Astrocyte (in vitro differentiated cells and primary cell): Measurements from ENCODE around the gene UBXN2A. TPM values are rescaled to one million over a fixed set of nuclear protein-coding genes. Genes with fewer than 3 reads are reported as not detected.

ENCODE experiments used
- DNase-seq: peaks from one replicate; pipeline ENCODE4 v3.0.0-alpha.2; 2010; ENCODE audit warnings: low read depth
- FAIRE-seq: peaks from 2 replicates; lab custom pipeline; 2011; peaks lifted over from hg19 to GRCh38; lab: Jason Lieb, UNC
- H2AFZ ChIP-seq: 2 replicates; pipeline ENCODE4 v1.6.0; 2012; ENCODE audit warnings: low read depth, low read length, inconsistent platforms
- H3K27ac ChIP-seq: 2 replicates; pipeline ENCODE4 v1.5.1; 2011; ENCODE audit warnings: low read depth, low read length, inconsistent platforms
- H3K27me3 ChIP-seq: 2 replicates; pipeline ENCODE4 v1.6.0; 2011; ENCODE audit warnings: low read length, inconsistent platforms; ENCODE audit not compliant: insufficient read depth
- H3K36me3 ChIP-seq: 2 replicates; pipeline ENCODE4 v1.5.1; 2011; ENCODE audit warnings: low read length, inconsistent platforms; ENCODE audit not compliant: insufficient read depth
- H3K4me1 ChIP-seq: 2 replicates; pipeline ENCODE4 v1.5.1; 2011; ENCODE audit warnings: low read length, inconsistent platforms; ENCODE audit not compliant: insufficient read depth
- H3K4me2 ChIP-seq: 2 replicates; pipeline ENCODE4 v1.6.0; 2012; ENCODE audit warnings: low read length, inconsistent platforms
- H3K4me3 ChIP-seq: 2 replicates; pipeline ENCODE4 v1.5.1; 2011; ENCODE audit warnings: low read depth, mild to moderate bottlenecking, low read length, inconsistent platforms; ENCODE audit not compliant: insufficient read depth
- H3K79me2 ChIP-seq: 2 replicates; pipeline ENCODE4 v1.6.0; 2012; ENCODE audit warnings: mild to moderate bottlenecking, low read length, inconsistent platforms; ENCODE audit not compliant: insufficient read depth
- H3K9ac ChIP-seq: 2 replicates; pipeline ENCODE4 v1.6.0; 2012; ENCODE audit warnings: mild to moderate bottlenecking, low read length, inconsistent platforms
- H3K9me3 ChIP-seq: 2 replicates; pipeline ENCODE4 v1.5.1; 2012; ENCODE audit warnings: low read depth, mild to moderate bottlenecking, low read length, inconsistent platforms; ENCODE audit not compliant: insufficient read depth
- H4K20me1 ChIP-seq: 2 replicates; pipeline ENCODE4 v1.6.0; 2012; ENCODE audit warnings: low read length, inconsistent platforms; ENCODE audit not compliant: insufficient read depth
- H3K27ac Mint-ChIP-seq: one replicate; pipeline ENCODE4 v1.8.0; 2021; ENCODE audit warnings: mild to moderate bottlenecking, mixed read lengths; ENCODE audit not compliant: unreplicated experiment
- H3K27me3 Mint-ChIP-seq: one replicate; pipeline ENCODE4 v1.8.0; 2021; ENCODE audit warnings: low read depth, mixed read lengths; ENCODE audit not compliant: unreplicated experiment
- H3K36me3 Mint-ChIP-seq: one replicate; pipeline ENCODE4 v1.8.0; 2021; ENCODE audit warnings: low read depth, mixed read lengths; ENCODE audit not compliant: unreplicated experiment
- H3K4me1 Mint-ChIP-seq: one replicate; pipeline ENCODE4 v1.8.0; 2021; ENCODE audit warnings: low read depth, mixed read lengths; ENCODE audit not compliant: unreplicated experiment
- H3K4me3 Mint-ChIP-seq: one replicate; pipeline ENCODE4 v1.8.0; 2021; ENCODE audit warnings: mild to moderate bottlenecking, moderate library complexity, mixed read lengths; ENCODE audit not compliant: unreplicated experiment
- H3K9me3 Mint-ChIP-seq: one replicate; pipeline ENCODE4 v1.8.0; 2021; ENCODE audit warnings: mild to moderate bottlenecking, mixed read lengths; ENCODE audit not compliant: unreplicated experiment
- EZH2 ChIP-seq: IDR thresholded peaks from 2 replicates; pipeline ENCODE4 v1.6.1; 2012; ENCODE audit warnings: mild to moderate bottlenecking, low read length, inconsistent platforms; ENCODE audit not compliant: insufficient read depth
- total RNA-seq: library from RNA; stranded (reverse); gene quantifications from 2 replicates; pipeline ENCODE4 v1.2.1, GENCODE V29; 2021
- TF ChIP-seq, protein P1 (sequence below): IDR thresholded peaks from 2 replicates; pipeline ENCODE4 v1.5.1; 2011; ENCODE audit warnings: low read depth, mild to moderate bottlenecking, inconsistent platforms, low read length, moderate library complexity; ENCODE audit not compliant: insufficient read depth

Gene UBXN2A
- total RNA-seq, 1 donor from 2014 or later, result 22.2 TPM

DNA sequence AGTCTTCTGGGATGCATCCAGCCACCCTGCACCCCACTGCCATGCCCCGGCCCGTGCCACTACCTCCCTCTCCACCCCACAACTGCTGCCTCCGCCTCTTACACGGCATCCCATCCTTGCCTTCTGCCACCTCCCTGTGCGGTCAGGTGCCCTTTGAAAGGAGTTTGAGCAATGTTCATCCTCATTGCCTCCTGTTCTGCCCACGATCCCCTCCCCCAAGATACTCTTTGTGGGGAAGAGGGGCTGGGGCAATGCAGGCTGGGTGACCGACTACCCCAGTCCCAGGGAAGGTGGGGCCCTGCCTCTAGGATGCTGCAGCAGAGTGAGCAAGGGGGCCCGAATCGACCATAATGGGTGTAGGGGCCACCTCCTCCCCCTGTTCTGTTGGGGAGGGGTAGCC is 78.0 kb downstream of the UBXN2A start:
- Mint-ChIP-seq H3K4me1 (peaks cover 7% of the 10 kb centered on the region), H3K36me3 (peaks cover 2% of the 10 kb centered on the region), H3K9me3 (no peaks in the 10 kb centered on the region), H3K4me3 (no peak overlapping the region), H3K27ac (no peak overlapping the region), H3K27me3 (peaks cover 2% of the 10 kb centered on the region)
- Histone ChIP-seq H3K4me2 (no peak overlapping the region), H3K27me3 (no peaks in the 10 kb centered on the region), H3K79me2 (no peaks in the 10 kb centered on the region), H3K4me1 (peaks cover 16% of the 10 kb centered on the region), H4K20me1 (no peaks in the 10 kb centered on the region), H3K36me3 (no peaks in the 10 kb centered on the region), H2AFZ (no peak overlapping the region), H3K27ac (no peak overlapping the region), H3K9ac (no peak overlapping the region), H3K4me3 (no peak overlapping the region), H3K9me3 (no peaks in the 10 kb centered on the region)
- DNase-seq, result no peak
- FAIRE-seq, result no peak
- TF ChIP-seq, protein P1, sequence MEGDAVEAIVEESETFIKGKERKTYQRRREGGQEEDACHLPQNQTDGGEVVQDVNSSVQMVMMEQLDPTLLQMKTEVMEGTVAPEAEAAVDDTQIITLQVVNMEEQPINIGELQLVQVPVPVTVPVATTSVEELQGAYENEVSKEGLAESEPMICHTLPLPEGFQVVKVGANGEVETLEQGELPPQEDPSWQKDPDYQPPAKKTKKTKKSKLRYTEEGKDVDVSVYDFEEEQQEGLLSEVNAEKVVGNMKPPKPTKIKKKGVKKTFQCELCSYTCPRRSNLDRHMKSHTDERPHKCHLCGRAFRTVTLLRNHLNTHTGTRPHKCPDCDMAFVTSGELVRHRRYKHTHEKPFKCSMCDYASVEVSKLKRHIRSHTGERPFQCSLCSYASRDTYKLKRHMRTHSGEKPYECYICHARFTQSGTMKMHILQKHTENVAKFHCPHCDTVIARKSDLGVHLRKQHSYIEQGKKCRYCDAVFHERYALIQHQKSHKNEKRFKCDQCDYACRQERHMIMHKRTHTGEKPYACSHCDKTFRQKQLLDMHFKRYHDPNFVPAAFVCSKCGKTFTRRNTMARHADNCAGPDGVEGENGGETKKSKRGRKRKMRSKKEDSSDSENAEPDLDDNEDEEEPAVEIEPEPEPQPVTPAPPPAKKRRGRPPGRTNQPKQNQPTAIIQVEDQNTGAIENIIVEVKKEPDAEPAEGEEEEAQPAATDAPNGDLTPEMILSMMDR, result no peak
- no peak for TF ChIP-seq EZH2

DNA sequence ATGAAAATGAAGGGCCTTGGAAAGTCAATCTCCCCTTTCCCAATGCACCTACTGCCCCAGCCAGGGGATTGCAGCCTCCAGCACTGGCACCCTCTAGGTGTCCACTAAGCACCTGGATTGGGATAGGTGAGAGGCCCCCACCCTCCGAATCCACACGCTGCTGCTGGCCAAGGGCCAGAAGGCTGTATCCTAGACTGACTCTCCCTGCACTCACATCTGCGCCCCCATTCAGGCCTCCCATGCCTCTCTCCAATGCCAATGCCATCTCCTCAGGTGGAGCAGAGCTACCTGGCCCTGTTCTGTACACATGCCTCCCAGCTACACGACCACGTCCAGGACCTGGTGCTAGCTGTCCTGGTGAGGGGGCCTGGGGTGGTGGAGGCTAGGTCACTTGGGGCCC is 79.5 kb downstream of the UBXN2A start:
- Mint-ChIP-seq H3K36me3 (peaks cover 3% of the 10 kb centered on the region), H3K9me3 (no peaks in the 10 kb centered on the region), H3K27ac (no peak overlapping the region), H3K4me3 (no peak overlapping the region), H3K4me1 (peaks cover 11% of the 10 kb centered on the region), H3K27me3 (no peaks in the 10 kb centered on the region)
- Histone ChIP-seq H3K36me3 (peaks cover 2% of the 10 kb centered on the region), H2AFZ (no peak overlapping the region), H4K20me1 (no peaks in the 10 kb centered on the region), H3K27me3 (no peaks in the 10 kb centered on the region), H3K4me3 (no peak overlapping the region), H3K27ac (no peak overlapping the region), H3K79me2 (no peaks in the 10 kb centered on the region), H3K4me2 (no peak overlapping the region), H3K4me1 (peaks cover 16% of the 10 kb centered on the region), H3K9me3 (no peaks in the 10 kb centered on the region), H3K9ac (no peak overlapping the region)
- DNase-seq (no peak), FAIRE-seq (no peak)
- TF ChIP-seq, protein P1, result no peak
- TF ChIP-seq EZH2, result no peak

DNA sequence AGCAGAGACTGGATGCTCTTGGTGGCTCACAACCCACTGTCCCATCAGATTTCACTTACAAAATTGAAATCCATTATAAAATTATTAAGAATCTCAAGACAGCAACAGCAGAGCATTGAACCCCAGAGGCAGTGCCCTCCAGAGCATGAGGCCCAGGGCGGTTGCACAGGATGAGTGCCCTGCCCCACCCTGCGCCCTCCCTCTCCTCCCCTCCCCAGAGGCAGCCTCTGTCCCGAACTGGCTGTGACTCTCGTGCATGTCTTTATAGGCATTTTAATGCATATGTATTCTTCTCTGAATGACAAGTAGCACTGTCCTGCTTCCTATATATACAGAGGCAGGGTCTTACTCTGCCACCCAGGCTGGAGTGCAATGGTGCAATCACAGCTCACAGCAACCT is 80.0 kb downstream of the UBXN2A start:
- DNase-seq (no peak), FAIRE-seq (no peak)
- Histone ChIP-seq H3K27ac (no peak overlapping the region), H3K4me2 (no peak overlapping the region), H3K27me3 (no peaks in the 10 kb centered on the region), H3K79me2 (no peaks in the 10 kb centered on the region), H3K9me3 (no peaks in the 10 kb centered on the region), H3K4me3 (no peak overlapping the region), H2AFZ (no peak overlapping the region), H3K36me3 (peaks cover 2% of the 10 kb centered on the region), H4K20me1 (no peaks in the 10 kb centered on the region), H3K9ac (no peak overlapping the region), H3K4me1 (peaks cover 13% of the 10 kb centered on the region)
- TF ChIP-seq EZH2, result no peak
- TF ChIP-seq, protein P1, result no peak
- Mint-ChIP-seq H3K4me3 (no peak overlapping the region), H3K27ac (no peak overlapping the region), H3K36me3 (peaks cover 7% of the 10 kb centered on the region), H3K9me3 (no peaks in the 10 kb centered on the region), H3K4me1 (peaks cover 11% of the 10 kb centered on the region), H3K27me3 (no peaks in the 10 kb centered on the region)
